ENCODE measurements around the gene PLEKHA1. TPM values are rescaled to one million over a fixed set of nuclear protein-coding genes. Genes with fewer than 3 reads are reported as not detected.

PLEKHA1 gene
- total and polyA plus RNA-seq, 2 experiments from 2014 or later = 25.8 to 36.6 TPM

DNA sequence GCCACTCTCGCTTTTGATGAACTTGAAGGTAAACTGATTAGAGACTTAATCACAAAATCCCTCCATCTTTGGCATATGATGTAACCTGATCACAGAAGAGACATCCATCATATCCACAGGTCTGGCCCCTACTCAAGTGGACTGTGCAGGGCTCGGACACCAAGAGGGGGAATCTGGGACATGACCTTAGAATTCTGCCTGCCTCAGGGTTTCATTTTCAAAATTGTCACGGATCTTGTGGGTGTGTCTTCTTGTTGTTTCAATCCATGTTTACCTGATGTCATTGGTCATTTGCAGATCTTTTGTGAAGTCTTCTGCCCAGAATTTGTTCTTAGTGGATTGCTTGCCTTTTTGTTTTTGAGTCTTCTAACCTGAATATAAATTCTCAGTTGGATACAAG is 74.1 kb downstream of the PLEKHA1 start:
- no peak for ATAC-seq
- Mint-ChIP-seq H3K9me3 (peaks cover 20% of the 10 kb centered on the region; the same call in 2 of the 3 replicates), H3K4me1 (no peaks in the 10 kb centered on the region; the same call in 2 of the 3 replicates), H3K27ac (no peak overlapping the region), H3K4me3 (no peak overlapping the region), H3K36me3 (ENCODE audit: low read depth) (peaks cover 10% of the 10 kb centered on the region), H3K27me3 (ENCODE audit: insufficient read depth, low read depth, poor library complexity) (no peaks in the 10 kb centered on the region)
- H3K4me3 ChIP-seq = no peak overlapping the region
- H3K27me3 ChIP-seq (ENCODE audit: insufficient read depth) = no peaks in the 10 kb centered on the region
- TF ChIP-seq, protein P1, sequence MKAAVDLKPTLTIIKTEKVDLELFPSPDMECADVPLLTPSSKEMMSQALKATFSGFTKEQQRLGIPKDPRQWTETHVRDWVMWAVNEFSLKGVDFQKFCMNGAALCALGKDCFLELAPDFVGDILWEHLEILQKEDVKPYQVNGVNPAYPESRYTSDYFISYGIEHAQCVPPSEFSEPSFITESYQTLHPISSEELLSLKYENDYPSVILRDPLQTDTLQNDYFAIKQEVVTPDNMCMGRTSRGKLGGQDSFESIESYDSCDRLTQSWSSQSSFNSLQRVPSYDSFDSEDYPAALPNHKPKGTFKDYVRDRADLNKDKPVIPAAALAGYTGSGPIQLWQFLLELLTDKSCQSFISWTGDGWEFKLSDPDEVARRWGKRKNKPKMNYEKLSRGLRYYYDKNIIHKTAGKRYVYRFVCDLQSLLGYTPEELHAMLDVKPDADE (IDR thresholded peaks at IDR 0.05) = no peak
- TF ChIP-seq, protein P2, sequence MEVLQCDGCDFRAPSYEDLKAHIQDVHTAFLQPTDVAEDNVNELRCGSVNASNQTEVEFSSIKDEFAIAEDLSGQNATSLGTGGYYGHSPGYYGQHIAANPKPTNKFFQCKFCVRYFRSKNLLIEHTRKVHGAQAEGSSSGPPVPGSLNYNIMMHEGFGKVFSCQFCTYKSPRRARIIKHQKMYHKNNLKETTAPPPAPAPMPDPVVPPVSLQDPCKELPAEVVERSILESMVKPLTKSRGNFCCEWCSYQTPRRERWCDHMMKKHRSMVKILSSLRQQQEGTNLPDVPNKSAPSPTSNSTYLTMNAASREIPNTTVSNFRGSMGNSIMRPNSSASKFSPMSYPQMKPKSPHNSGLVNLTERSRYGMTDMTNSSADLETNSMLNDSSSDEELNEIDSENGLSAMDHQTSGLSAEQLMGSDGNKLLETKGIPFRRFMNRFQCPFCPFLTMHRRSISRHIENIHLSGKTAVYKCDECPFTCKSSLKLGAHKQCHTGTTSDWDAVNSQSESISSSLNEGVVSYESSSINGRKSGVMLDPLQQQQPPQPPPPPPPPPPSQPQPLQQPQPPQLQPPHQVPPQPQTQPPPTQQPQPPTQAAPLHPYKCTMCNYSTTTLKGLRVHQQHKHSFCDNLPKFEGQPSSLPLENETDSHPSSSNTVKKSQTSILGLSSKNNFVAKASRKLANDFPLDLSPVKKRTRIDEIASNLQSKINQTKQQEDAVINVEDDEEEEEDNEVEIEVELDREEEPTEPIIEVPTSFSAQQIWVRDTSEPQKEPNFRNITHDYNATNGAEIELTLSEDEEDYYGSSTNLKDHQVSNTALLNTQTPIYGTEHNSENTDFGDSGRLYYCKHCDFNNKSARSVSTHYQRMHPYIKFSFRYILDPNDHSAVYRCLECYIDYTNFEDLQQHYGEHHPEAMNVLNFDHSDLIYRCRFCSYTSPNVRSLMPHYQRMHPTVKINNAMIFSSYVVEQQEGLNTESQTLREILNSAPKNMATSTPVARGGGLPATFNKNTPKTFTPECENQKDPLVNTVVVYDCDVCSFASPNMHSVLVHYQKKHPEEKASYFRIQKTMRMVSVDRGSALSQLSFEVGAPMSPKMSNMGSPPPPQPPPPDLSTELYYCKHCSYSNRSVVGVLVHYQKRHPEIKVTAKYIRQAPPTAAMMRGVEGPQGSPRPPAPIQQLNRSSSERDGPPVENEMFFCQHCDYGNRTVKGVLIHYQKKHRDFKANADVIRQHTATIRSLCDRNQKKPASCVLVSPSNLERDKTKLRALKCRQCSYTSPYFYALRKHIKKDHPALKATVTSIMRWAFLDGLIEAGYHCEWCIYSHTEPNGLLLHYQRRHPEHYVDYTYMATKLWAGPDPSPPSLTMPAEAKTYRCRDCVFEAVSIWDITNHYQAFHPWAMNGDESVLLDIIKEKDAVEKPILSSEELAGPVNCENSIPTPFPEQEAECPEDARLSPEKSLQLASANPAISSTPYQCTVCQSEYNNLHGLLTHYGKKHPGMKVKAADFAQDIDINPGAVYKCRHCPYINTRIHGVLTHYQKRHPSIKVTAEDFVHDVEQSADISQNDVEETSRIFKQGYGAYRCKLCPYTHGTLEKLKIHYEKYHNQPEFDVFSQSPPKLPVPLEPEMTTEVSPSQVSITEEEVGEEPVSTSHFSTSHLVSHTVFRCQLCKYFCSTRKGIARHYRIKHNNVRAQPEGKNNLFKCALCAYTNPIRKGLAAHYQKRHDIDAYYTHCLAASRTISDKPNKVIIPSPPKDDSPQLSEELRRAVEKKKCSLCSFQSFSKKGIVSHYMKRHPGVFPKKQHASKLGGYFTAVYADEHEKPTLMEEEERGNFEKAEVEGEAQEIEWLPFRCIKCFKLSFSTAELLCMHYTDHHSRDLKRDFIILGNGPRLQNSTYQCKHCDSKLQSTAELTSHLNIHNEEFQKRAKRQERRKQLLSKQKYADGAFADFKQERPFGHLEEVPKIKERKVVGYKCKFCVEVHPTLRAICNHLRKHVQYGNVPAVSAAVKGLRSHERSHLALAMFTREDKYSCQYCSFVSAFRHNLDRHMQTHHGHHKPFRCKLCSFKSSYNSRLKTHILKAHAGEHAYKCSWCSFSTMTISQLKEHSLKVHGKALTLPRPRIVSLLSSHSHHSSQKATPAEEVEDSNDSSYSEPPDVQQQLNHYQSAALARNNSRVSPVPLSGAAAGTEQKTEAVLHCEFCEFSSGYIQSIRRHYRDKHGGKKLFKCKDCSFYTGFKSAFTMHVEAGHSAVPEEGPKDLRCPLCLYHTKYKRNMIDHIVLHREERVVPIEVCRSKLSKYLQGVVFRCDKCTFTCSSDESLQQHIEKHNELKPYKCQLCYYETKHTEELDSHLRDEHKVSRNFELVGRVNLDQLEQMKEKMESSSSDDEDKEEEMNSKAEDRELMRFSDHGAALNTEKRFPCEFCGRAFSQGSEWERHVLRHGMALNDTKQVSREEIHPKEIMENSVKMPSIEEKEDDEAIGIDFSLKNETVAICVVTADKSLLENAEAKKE (CRISPR knock-in tag; IDR thresholded peaks at IDR 0.05) = no peak
- TF ChIP-seq ZNF331 (CRISPR knock-in tag; IDR thresholded peaks at IDR 0.05; ENCODE audit: low read depth) (no peak), STAT1 (IDR thresholded peaks at IDR 0.05; ENCODE audit: unreplicated experiment) (no peak), EZH2phosphoT487 (IDR thresholded peaks at IDR 0.05; ENCODE audit: unreplicated experiment) (no peak), POLR2AphosphoS5 (IDR thresholded peaks at IDR 0.05; ENCODE audit: low read depth) (no peak), NANOG (IDR thresholded peaks at IDR 0.05; ENCODE audit: borderline replicate concordance) (no peak), JUNB (IDR thresholded peaks at IDR 0.05; ENCODE audit: unreplicated experiment) (no peak), REST (IDR thresholded peaks at IDR 0.05; ENCODE audit: unreplicated experiment) (no peak), CREB1 (CRISPR knock-in tag; IDR thresholded peaks at IDR 0.05; ENCODE audit: low read depth) (no peak), ZNF114 (CRISPR knock-in tag; IDR thresholded peaks at IDR 0.05) (no peak), EZH2 (IDR thresholded peaks at IDR 0.05; ENCODE audit: low read depth, unreplicated experiment) (no peak)
- TF ChIP-seq, protein P3, sequence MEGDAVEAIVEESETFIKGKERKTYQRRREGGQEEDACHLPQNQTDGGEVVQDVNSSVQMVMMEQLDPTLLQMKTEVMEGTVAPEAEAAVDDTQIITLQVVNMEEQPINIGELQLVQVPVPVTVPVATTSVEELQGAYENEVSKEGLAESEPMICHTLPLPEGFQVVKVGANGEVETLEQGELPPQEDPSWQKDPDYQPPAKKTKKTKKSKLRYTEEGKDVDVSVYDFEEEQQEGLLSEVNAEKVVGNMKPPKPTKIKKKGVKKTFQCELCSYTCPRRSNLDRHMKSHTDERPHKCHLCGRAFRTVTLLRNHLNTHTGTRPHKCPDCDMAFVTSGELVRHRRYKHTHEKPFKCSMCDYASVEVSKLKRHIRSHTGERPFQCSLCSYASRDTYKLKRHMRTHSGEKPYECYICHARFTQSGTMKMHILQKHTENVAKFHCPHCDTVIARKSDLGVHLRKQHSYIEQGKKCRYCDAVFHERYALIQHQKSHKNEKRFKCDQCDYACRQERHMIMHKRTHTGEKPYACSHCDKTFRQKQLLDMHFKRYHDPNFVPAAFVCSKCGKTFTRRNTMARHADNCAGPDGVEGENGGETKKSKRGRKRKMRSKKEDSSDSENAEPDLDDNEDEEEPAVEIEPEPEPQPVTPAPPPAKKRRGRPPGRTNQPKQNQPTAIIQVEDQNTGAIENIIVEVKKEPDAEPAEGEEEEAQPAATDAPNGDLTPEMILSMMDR (conservative IDR thresholded peaks at IDR 0.05; ENCODE audit: low read depth in 2 of 2) = no peak
- no peak for DNase-seq (ENCODE audit: low spot score)
- H4K20me1 ChIP-seq (replicated peaks; ENCODE audit: insufficient read depth) = no peaks in the 10 kb centered on the region
- H3K4me2 ChIP-seq = no peak overlapping the region
- peaks cover 4% of the 10 kb centered on the region; the same call in 1 of the 2 replicates for H3K4me1 ChIP-seq (ENCODE audit: insufficient read depth)
- H3K79me2 ChIP-seq (replicated peaks; ENCODE audit: insufficient read depth) = no peaks in the 10 kb centered on the region
- no peaks in the 10 kb centered on the region for H3F3A ChIP-seq (replicated peaks; ENCODE audit: low read depth)
- no peaks in the 10 kb centered on the region for H3K9me2 ChIP-seq (ENCODE audit: insufficient read depth)
- no peak overlapping the region for H2AFZ ChIP-seq
- no peak overlapping the region for H3K27ac ChIP-seq (ENCODE audit: low read depth)
- H3K36me3 ChIP-seq (ENCODE audit: insufficient read depth) = no peaks in the 10 kb centered on the region; the same call in 1 of the 2 replicates
